ENCODE data around the gene GIMD1.

DNA sequence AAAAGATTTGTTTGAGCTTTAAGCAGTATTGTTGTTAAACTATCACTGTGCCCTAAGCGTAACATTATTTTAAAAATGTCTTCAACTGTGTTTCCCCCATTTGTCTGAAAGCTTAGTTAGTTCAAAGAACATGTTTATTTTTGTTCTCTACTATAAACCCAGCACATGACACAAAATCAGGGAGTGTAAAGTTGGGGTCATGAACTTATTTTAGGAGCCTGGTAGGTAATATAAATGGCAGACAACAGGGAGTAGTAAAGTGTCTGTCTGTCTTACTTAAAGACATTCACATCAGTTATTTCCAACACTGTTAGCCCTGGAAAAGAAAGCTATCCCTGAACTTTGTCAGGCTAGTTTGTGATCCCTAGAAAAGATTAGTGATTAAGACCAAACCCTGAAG lies 48.3 kb downstream of the GIMD1 start:
- TF ChIP-seq, protein P1, sequence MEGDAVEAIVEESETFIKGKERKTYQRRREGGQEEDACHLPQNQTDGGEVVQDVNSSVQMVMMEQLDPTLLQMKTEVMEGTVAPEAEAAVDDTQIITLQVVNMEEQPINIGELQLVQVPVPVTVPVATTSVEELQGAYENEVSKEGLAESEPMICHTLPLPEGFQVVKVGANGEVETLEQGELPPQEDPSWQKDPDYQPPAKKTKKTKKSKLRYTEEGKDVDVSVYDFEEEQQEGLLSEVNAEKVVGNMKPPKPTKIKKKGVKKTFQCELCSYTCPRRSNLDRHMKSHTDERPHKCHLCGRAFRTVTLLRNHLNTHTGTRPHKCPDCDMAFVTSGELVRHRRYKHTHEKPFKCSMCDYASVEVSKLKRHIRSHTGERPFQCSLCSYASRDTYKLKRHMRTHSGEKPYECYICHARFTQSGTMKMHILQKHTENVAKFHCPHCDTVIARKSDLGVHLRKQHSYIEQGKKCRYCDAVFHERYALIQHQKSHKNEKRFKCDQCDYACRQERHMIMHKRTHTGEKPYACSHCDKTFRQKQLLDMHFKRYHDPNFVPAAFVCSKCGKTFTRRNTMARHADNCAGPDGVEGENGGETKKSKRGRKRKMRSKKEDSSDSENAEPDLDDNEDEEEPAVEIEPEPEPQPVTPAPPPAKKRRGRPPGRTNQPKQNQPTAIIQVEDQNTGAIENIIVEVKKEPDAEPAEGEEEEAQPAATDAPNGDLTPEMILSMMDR (conservative IDR thresholded peaks at IDR 0.05; ENCODE audit: low read depth in 2 of 2) = no peak
- TF ChIP-seq, protein P2, sequence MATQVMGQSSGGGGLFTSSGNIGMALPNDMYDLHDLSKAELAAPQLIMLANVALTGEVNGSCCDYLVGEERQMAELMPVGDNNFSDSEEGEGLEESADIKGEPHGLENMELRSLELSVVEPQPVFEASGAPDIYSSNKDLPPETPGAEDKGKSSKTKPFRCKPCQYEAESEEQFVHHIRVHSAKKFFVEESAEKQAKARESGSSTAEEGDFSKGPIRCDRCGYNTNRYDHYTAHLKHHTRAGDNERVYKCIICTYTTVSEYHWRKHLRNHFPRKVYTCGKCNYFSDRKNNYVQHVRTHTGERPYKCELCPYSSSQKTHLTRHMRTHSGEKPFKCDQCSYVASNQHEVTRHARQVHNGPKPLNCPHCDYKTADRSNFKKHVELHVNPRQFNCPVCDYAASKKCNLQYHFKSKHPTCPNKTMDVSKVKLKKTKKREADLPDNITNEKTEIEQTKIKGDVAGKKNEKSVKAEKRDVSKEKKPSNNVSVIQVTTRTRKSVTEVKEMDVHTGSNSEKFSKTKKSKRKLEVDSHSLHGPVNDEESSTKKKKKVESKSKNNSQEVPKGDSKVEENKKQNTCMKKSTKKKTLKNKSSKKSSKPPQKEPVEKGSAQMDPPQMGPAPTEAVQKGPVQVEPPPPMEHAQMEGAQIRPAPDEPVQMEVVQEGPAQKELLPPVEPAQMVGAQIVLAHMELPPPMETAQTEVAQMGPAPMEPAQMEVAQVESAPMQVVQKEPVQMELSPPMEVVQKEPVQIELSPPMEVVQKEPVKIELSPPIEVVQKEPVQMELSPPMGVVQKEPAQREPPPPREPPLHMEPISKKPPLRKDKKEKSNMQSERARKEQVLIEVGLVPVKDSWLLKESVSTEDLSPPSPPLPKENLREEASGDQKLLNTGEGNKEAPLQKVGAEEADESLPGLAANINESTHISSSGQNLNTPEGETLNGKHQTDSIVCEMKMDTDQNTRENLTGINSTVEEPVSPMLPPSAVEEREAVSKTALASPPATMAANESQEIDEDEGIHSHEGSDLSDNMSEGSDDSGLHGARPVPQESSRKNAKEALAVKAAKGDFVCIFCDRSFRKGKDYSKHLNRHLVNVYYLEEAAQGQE (IDR thresholded peaks at IDR 0.05; ENCODE audit: unreplicated experiment) = no peak
- no peak for TF ChIP-seq POLR2AphosphoS5 (IDR thresholded peaks at IDR 0.05; ENCODE audit: low read depth)

All from GM23338 (cell line).